Activated T-cell treated with anti-CD3 and anti-CD28 coated beads, Interleukin-2, amount 50 U/mL, for 1 hour (primary cell): ENCODE measurements around the gene FSTL1.
A peak's percentile ranks its signal among the peaks of the same experiment; 100 is the strongest.

Experiments used
- DNase-seq: peaks from one replicate; pipeline ENCODE4 v3.0.0-alpha.2; 2020

The FSTL1 gene

GRCh38 chr3:120348991-120349854 is 101.6 kb downstream of the FSTL1 start, which contains the start of gene LRRC58:
TSS of gene LRRC58 (minus strand) at chr3:120349354. CDS start at chr3:120349243, 111 bp downstream.
- DNase-seq, result peak; percentile 90

- no peak for DNase-seq
These were observed 102.5 kb downstream of the FSTL1 start for GRCh38 chr3:120348065-120348990.

GRCh38 chr3:120344349-120344748 is 106.4 kb downstream of the FSTL1 start:
- DNase-seq, result no peak
